ENCODE measurements around the gene TMEM202.
"Not testable (repeated sequence)": the region's sequence is repeated elsewhere in the genome, so short reads cannot be mapped to it uniquely, and the experiment has no call there.

TMEM202 gene

DNA sequence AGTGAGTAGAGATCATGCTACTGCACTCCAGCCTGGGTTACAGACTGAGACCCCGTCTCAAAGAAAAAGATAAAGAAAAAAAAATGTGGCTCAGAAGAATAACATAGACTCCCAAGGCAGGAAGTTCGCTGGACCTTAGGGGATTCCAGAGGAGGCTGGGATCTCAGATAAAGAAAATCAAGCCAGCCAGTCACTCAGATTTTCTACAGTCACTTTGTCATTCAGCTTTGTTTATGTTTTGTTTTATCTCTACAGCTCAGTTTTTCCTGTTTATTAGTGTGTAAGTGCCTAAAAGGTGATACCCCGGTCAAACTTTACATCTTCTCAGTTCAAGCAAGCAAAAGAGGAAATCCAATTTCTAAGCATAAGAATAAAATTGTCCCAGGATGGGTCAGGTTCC, 6.3 kb downstream of the TMEM202 start:
- no peak for FAIRE-seq

DNA sequence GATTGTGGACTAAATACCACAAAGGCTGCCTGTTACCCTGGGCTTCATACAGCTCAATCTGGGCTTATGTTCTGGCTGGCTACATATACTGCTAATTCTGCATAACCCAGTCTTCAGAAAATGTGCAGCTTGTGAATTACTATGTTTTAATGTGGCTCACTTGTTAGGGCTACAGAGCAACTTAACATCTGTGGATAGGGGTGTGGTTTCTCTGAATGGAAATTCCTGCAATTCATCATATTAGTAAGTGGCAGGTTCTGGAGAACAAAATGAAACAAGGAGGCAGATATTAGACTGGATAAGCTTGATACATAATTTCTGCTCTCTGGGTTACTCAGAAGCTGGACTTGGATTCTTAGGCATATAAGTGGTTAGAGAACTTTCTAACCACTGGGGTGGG, 6.7 kb downstream of the TMEM202 start:
- FAIRE-seq = no peak

DNA sequence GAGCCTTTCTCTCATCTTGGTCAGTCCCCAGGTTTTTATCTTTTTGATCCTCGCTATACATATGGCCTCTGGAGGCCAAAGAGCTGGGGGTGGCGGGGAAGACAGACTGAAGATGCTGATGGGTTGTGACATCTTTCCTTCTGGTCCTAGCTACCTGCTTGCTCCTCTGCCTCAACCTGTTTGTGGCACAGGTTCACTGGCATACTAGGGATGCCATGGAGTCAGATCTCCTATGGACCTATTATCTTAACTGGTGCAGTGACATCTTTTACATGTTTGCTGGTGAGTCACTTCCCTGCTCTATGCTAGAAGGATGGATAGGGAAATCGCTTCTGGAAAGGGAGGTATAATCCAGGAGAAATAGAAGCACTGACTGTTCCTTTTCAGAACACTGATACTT, 8.8 kb downstream of the TMEM202 start:
- no peak for FAIRE-seq

DNA sequence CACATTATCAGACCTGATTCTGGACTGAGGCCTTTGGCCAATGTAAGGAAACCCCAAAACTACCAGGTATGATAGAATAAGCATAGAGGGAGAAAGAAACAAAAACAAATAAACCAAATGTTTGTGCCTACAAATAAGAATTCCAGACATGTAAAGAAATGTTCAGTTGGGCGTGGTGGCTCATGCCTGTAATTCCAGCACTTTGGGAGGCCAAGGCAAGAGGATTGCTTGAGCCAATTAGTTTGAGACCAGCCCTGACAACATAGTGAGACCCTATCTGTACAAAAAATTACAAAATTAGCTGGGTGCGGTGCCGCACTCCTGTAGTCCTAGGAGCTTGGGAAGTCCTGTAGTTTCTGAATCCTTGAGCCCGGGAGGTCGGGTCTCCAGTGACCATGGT, 13.0 kb downstream of the TMEM202 start:
- FAIRE-seq = no peak

DNA sequence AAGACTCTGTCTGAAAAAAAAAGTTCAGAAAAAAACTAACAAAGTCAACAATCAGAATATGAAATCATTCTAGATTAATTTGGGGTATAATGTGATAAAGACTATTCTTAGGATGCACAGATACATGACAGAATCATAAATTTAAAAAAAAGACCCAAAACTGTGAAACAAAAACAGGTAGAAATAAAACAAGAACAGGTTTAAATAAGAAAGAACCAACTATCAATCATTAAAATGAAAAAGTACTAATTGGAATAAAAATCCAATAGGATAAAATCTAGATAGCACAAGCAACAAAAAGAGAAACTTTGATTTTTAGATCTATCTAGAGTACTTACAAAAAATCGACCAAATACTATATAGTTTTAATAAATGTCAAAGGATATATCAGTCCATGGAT, 13.4 kb downstream of the TMEM202 start:
- FAIRE-seq = no peak

DNA sequence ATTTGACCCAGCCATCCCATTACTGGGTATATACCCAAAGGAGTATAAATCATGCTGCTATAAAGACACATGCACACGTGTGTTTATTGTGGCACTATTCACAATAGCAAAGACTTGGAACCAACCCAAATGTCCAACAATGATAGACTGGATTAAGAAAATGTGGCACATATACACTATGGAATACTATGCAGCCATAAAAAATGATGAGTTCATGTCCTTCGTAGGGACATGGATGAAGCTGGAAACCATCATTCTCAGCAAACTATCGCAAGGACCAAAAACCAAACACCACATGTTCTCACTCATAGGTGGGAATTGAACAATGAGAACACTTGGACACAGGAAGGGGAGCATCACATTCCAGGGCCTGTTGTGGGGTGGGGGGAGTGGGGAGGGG, 15.2 kb downstream of the TMEM202 start:
- FAIRE-seq = not testable (repeated sequence)

DNA sequence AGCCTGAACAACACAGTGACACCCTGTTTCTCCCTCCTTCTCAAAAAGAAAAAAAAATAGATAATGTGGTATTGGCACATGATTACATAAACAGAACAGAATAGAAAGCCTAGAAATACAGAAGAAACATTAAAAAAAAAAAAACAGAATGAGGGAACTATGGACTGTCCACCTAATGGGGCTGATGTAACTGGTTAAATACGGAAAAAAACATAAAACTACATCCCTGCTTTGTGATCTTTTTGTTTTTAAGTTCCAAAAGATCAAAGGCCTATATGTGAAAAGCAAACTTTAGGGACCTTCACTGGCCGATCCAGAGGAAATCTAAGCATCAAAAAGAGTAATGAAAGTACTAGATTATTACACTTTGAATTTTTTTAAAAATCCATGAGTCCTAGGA, 17.2 kb downstream of the TMEM202 start:
- no peak for FAIRE-seq

DNA sequence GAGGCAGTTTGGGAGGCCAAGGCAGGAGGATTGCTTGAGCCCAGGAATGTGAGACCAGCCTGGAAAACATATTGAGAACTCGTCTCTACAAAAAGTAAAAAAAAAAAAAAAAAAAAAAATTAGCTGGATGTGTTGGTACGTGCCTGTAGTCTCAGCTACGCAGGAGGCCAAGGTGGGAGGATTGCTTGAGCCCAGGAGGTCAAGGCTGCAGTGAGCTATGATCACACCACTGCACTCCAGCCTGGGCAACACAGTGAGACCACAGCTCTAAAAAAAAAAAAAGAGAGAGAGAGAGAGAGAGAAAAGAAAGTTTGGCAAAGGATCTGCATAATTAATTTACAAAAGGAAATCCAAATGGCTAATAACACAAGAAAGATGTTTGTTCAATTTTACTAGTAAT, 21.7 kb downstream of the TMEM202 start:
- not testable (repeated sequence) for FAIRE-seq

DNA sequence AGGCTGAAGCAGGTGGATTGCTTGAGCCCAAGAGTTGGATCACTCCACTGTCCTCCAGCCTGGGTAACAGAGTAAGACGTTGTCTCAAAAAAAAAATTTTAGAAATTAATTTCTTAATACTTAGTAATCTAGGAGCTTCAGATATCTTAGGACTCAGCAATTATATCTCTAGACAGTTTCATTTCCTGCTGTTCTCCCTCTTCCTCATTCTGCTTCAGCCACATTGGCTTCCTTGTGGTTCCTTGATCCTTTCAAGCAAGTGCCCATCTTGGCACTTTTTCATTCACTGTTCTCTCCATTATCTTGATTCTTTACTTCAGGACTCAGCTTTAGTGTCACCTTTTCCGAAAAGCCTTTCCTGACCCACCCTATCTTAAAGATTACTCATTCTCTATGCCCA, 22.5 kb downstream of the TMEM202 start:
- FAIRE-seq = no peak

DNA sequence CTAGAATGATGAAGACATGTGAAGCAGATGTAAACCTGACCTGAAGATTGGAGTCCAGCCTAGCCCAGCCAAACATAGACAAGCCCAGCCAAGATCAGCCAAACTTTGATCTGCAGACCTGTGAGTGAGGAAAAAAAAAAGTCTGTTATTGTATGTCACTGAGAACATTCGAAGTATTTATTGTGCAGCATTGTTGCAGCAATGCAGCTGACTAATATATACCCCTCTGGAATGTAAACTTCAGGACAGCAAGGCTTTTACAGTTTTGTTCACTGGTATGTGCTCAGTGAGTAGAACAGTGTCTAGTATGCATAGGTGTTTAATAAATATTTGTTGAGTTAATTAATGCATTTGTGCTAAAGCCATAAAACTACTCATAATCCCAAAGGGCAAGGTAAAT, 23.4 kb downstream of the TMEM202 start:
- no peak for FAIRE-seq

DNA sequence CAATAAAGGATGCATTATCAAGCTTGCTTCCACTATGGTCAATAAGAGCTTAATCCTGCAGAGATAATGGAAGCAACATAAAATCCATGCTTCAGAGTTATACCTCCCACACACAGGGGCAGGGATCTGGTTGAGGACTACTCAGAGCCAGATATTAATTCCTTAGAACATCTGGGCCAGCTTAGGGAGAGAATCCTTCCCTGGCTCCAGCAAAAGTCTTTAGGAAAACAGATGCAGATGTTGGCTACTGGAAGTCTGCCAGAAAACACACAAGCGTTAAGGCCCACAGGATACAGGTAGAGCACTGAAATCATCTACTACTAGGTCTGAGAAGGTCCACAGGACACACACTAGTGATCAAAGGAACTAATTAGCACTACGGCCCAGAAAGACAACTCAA, 25.2 kb downstream of the TMEM202 start:
- no peak for FAIRE-seq

DNA sequence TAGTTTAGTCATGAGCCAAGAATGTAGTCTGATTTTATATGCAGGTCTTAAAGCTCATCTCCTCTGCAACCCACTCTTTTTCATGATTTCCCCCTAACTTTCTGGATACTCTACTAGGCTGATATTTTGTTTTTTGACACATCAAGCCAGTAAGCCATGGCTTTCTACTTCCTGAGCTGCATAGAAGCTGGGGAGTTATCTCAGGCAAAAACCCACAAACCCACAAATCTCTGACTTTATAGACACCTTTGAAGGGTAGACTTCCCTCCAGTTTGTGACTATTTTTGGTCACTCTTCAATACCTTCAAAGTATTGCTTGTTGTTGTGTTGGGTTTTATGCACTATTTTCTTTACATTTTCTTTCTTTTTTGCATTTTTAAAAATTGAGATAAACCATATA, 28.6 kb downstream of the TMEM202 start:
- no peak for FAIRE-seq

DNA sequence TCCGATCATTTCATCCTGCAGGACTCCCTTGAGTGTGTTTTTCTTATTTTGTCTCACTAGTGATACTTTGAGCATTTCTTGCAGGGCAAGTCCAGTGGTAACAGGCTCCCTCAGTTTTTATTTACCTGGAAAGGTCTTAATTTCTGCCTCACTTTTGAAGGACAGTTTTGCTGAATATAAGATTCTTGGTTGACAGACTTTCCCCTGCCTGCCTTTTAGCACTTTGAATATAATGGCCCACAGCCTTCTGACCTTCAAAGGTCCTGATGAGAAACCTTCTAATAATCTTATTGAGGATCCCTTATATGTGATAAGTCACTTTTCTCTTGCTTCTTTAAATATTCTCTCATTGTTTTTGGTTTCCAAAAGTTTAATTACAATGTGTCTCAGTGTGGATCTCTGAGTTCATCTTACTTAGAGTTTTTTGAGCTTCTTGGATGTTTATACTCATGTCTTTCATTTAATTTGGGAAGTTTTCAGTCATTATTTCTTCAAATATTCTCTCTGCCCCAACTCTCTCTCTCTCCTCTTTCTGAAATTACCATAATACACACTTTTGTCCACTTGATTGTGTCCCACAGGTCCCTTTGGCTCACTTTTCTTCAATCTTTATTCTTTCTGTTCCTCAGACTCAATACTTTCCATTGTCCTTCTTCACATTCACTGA, 39.7 kb downstream of the TMEM202 start:
- FAIRE-seq = no peak

DNA sequence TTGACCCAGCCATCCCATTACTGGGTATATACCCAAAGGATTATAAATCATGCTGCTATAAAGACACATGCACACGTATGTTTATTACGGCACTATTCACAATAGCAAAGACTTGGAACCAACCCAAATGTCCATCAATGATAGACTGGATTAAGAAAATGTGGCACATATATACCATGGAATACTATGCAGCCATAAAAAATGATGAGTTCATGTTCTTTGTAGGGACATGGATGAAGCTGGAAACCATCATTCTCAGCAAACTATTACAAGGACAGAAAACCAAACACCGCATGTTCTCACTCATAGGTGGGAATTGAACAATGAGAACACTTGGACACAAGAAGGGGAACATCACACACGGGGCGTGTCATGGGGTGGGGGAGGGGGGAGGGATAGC, 44.7 kb downstream of the TMEM202 start:
- not testable (repeated sequence) for FAIRE-seq

DNA sequence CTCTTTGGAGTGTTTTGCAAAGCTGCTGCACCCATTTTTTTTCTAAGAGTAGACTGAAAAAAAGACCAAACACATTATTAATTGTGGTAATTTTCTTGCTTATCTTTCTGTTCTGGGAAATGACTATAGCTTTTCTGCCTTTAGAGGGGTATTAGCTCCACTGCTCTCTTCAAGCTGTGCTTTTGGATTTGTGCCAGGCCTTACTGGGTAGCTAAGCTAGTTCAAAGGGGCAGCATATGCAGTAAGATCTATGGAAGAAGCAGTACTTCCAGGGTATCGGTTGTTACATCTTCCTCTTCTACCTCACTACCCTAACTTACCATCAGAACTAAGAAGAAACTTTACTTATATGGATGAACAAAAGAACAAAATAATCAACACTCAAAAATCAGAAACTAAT, 47.3 kb downstream of the TMEM202 start:
- no peak for FAIRE-seq

DNA sequence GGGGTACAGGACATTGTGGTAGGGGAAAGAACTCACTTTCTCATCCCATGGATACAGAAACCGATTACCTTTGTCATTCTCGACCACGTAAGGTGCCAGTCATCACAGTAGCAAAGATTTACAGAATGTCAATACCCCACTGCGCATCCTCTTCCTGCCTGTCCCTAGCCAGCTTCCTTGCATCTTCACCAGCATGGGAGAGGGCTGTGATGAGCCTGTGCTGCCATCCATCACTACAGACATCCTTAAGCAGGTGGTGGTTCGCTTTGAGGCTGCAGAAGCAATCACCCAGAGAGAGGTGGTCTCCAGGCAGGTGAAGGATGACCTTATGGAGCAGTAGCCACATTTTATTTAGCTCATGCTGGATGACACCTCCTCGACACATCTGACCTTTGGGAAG, 52.7 kb downstream of the TMEM202 start:
- FAIRE-seq = no peak

DNA sequence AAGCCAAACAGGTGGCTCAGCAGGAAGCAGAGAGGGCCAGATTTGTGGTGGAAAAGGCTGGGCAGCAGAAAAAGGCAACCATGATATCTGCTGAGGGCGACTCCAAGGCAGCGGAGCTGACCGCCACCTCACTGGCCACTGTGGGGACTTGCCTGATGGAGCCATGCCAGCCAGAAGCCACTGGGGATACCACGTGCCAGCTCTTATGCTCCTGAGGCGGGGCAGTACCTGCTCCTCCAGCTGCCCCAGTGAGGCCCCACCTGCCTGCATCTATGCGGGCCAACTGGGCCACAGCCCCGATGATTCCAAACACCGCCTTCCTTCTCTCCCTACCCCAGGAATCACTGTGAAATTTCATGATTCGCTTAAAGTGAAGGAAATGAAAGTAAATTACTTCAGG, 53.1 kb downstream of the TMEM202 start:
- no peak for FAIRE-seq

DNA sequence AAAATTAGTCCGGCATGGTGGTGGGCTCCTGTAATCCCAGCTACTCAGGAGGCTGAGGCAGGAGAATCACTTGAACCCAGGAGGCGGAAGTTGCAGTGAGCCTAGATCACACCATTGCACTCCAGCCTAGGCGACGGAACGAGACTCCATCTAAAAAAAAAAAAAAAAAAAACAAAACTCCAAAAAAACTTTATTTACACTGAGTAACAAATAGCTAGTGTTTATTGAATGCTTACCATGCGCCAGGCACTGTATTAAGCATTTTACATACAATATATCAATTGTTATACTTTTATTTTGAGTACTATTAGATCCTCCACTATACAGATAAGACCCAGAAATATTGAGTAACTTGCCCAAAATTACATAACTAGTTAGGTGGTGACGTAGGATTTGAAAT, 58.6 kb downstream of the TMEM202 start:
- FAIRE-seq = no peak

Measured in TTC549 (cell line).